Gastrocnemius medialis (tissue), 4 donors: Measurements from ENCODE around the gene SHANK3.

Source experiments
- POLR2A ChIP-seq, 2 donors: fragments of 450-650 bp; IDR thresholded peaks; one replicate each; pipeline ENCODE4 v1.6.1; 2017; ENCODE audit warnings: antibody characterized with exemption in 2 of 2, mild to moderate bottlenecking in 2 of 2, moderate library complexity in 2 of 2
- TF ChIP-seq, protein P1 (sequence below), 5 experiments: fragments of 450-650 bp in 3 of 5; fragments of 200-600 bp in 2 of 5; sonication (generic) in 2 of 5; IDR thresholded peaks in 4 of 5; conservative IDR thresholded peaks in 1 of 5; 1 replicate in 4 of 5; 2 replicates in 1 of 5; pipeline ENCODE4 v1.5.1; 2016 to 2019; ENCODE audit warnings: antibody characterized with exemption in 5 of 5, mild to moderate bottlenecking in 3 of 5, moderate library complexity in 3 of 5

DNA sequence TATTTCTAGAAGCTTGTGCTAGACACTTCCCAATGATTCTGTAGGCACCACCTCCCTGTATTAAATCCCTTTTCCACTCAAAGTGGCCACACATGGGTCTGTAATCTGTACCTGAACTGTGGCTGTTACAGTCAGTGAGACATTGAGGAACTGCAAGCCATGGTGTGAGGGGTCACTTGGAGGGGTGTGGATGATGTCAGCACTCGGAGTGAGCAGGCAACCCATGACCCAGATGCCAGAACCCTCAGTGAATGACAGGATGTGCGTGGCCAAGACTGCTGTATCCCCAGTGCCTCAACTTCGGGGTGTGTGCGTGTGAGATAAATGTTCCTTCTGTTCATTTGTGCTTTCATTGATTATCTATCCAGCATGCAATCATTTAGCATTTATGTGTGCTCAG is 14.7 kb upstream of the SHANK3 start:
- peak in 1 of 2 donors; percentile 10 for TF ChIP-seq POLR2A (IDR thresholded peaks at IDR 0.05)
- TF ChIP-seq, protein P1, sequence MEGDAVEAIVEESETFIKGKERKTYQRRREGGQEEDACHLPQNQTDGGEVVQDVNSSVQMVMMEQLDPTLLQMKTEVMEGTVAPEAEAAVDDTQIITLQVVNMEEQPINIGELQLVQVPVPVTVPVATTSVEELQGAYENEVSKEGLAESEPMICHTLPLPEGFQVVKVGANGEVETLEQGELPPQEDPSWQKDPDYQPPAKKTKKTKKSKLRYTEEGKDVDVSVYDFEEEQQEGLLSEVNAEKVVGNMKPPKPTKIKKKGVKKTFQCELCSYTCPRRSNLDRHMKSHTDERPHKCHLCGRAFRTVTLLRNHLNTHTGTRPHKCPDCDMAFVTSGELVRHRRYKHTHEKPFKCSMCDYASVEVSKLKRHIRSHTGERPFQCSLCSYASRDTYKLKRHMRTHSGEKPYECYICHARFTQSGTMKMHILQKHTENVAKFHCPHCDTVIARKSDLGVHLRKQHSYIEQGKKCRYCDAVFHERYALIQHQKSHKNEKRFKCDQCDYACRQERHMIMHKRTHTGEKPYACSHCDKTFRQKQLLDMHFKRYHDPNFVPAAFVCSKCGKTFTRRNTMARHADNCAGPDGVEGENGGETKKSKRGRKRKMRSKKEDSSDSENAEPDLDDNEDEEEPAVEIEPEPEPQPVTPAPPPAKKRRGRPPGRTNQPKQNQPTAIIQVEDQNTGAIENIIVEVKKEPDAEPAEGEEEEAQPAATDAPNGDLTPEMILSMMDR (IDR thresholded peaks at IDR 0.05 in 4 of 5, conservative IDR thresholded peaks at IDR 0.05 in 1 of 5) = no peak
